Aorta (tissue), 5 donors: ENCODE results near the gene SHISAL2A. TPM values are rescaled to one million over a fixed set of nuclear protein-coding genes. Genes with fewer than 3 reads are reported as not detected.
"Not testable (repeated sequence)": the region's sequence is repeated elsewhere in the genome, so short reads cannot be mapped to it uniquely, and the experiment has no call there.

Experiments used
- ATAC-seq: fragments of 200-7000 bp; cut with Tn5 transposase; one replicate; pipeline ENCODE4 v1.9.1; 2022; ENCODE audit warnings: moderate library complexity; ENCODE audit not compliant: low FRiP score
- DNase-seq, 2 donors: peaks; one replicate each; pipeline ENCODE4 v3.0.0-alpha.2; 2020
- H3K27ac ChIP-seq, 2 donors: one replicate each; pipeline ENCODE4 v1.5.1; 2013; ENCODE audit warnings: low read length in 2 of 2, mild to moderate bottlenecking in 2 of 2, moderate library complexity in 2 of 2, control low read depth in 1 of 2, inconsistent platforms in 1 of 2, low read depth in 1 of 2
- H3K27me3 ChIP-seq, 2 donors: one replicate each; pipeline ENCODE4 v1.6.1; 2013; ENCODE audit warnings: control low read depth in 1 of 2, low read length in 1 of 2, mild to moderate bottlenecking in 1 of 2, moderate library complexity in 1 of 2; ENCODE audit not compliant: insufficient read depth in 2 of 2, control insufficient read depth in 1 of 2
- H3K36me3 ChIP-seq, 2 donors: one replicate each; pipeline ENCODE4 v1.6.1; 2013; ENCODE audit warnings: control low read depth in 1 of 2, low read length in 1 of 2, mild to moderate bottlenecking in 1 of 2; ENCODE audit not compliant: insufficient read depth in 2 of 2, control insufficient read depth in 1 of 2
- H3K4me1 ChIP-seq, 2 donors: one replicate each; pipeline ENCODE4 v1.6.1; 2013; ENCODE audit warnings: low read length in 2 of 2, control low read depth in 1 of 2, mild to moderate bottlenecking in 1 of 2, moderate library complexity in 1 of 2; ENCODE audit not compliant: insufficient read depth in 2 of 2, control insufficient read depth in 1 of 2
- H3K4me3 ChIP-seq, 2 donors: one replicate each; pipeline ENCODE4 v1.5.1; 2013; ENCODE audit warnings: low read length in 2 of 2, control low read depth in 1 of 2, mild to moderate bottlenecking in 1 of 2
- H3K9me3 ChIP-seq: one replicate; pipeline ENCODE4 v1.6.1; 2013; ENCODE audit warnings: mild to moderate bottlenecking, low read length; ENCODE audit not compliant: control insufficient read depth
- WGBS, 2 donors: extraction: QIAGEN DNeasy Blood & Tissue Kit; methylation state at CpG; one replicate each; pipeline ENCODE4 v1.1.7; 2013; 5-methylcytosine and 5-hydroxymethylcytosine counted together
- intact Hi-C, 2 donors: fragments of 100-400 bp; cut with DNase I; formaldehyde crosslinking; loops; one replicate each; pipeline versions ENCODE4 v1.14.2 to v1.15.0; 2022
- polyA plus RNA-seq, 2 donors: library from polyadenylated mRNA; stranded (reverse); fragments of 200-250 nt; gene quantifications; one replicate each; pipeline ENCODE4 v1.2.3, GENCODE V29; 2013
- total RNA-seq, 2 donors: library from RNA; stranded (reverse); fragmentation: NEBNext Ultra II Directional; extraction: Animal tissue kit (Norgen Biotek cat#: 25700); gene quantifications; one replicate each; pipeline ENCODE4 v1.2.1, GENCODE V29; 2021
- donor health status: healthy with polysubstance abuse.
- donor health status: Bipolar disorder and iron deficiency.
- donor health status: DM: no; HTN: no; CAD: no.
- donor health status: DM: no; HTN: no; CAD: no.
- donor health status: DM: yes; HTN: yes; CAD: no.

The SHISAL2A gene
- total and polyA plus RNA-seq, 4 donors = 0.23 to 0.96 (median 0.88) TPM; not detected in 1

GRCh38 chr1:52683367-52683940 lies 50.5 kb downstream of the SHISAL2A start:
- Histone ChIP-seq H3K9me3 (no peaks in the 10 kb centered on the region), H3K27ac (no peak overlapping the region), H3K36me3 (peaks cover 0 to 4% of the 10 kb centered on the region in 2 donors), H3K4me3 (no peak overlapping the region), H3K27me3 (no peaks in the 10 kb centered on the region), H3K4me1 (no peaks in the 10 kb centered on the region)
- DNase-seq (no peak), ATAC-seq (no peak)
- intact Hi-C loops = no loop called here
- 92 to 94% methylated on average over 4 of the region's 4 CpGs for WGBS, 2 donors

- Histone ChIP-seq H3K4me3 (no peak overlapping the region), H3K9me3 (no peaks in the 10 kb centered on the region), H3K27me3 (no peaks in the 10 kb centered on the region), H3K4me1 (no peaks in the 10 kb centered on the region), H3K27ac (no peak overlapping the region), H3K36me3 (peaks cover 0 to 4% of the 10 kb centered on the region in 2 donors)
- WGBS, 2 donors = 90 to 95% methylated on average over 1 of the region's 1 CpG
- intact Hi-C loops = no loop called here
- DNase-seq (no peak), ATAC-seq (no peak)
These were observed 51.6 kb downstream of the SHISAL2A start for GRCh38 chr1:52684545-52684944.

DNA sequence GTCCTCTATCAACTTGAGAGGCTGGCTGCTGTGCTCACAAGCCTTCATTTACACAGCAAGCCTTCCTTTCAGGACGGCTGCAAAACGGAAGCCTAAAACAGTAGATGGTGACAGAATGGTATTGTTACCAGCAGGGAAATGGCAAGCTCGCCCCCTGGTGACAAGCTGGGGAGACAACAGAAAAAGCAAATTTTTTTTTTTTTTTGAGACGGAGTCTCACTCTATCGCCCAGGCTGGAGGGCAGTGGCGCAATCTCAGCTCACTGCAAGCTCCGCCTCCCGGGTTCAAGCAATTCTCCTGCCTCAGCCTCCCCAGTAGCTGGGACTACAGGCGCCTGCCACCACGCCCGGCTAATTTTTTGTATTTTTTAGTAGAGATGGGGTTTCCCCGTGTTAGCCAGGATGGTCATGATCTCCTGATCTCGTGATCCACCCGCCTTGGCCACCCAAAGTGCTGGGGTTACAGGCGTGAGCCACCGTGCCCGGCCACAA lies 53.3 kb downstream of the SHISAL2A start:
- not testable (repeated sequence) for H3K4me1 ChIP-seq

DNA sequence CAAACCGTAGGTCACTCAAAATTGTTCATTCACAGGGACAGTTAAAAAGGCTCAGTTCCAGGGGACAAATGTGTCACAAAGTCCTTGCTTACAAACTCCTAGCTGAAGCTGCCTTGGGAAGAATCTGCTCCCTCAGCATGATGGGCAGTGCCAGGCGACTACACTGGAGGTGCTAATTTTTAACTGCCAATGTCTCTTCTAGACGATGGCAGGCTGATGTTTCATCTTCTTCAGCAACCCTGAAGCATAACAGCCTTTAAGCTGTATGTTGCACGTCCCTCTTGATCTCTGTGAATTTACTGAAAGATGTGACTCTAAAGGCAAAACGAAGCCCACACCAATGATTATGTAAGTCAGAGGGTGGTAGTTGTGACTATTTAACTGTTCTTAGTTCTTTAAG lies 53.9 kb downstream of the SHISAL2A start:
- H3K27ac ChIP-seq = no peak overlapping the region
- no peaks in the 10 kb centered on the region for H3K4me1 ChIP-seq
- intact Hi-C loops = no loop called here
- 95 to 96% methylated on average over 5 of the region's 5 CpGs for WGBS, 2 donors
- ATAC-seq = no peak
- no peak for DNase-seq
- H3K36me3 ChIP-seq = peaks cover 0 to 4% of the 10 kb centered on the region in 2 donors
- H3K27me3 ChIP-seq = no peaks in the 10 kb centered on the region
- H3K9me3 ChIP-seq = no peaks in the 10 kb centered on the region
- H3K4me3 ChIP-seq = no peak overlapping the region

More for the DNA sequence above, 53.3 kb downstream of the SHISAL2A start:
- whole genome bisulfite sequencing, 2 donors = 62 to 64% methylated on average over 17 of the region's 17 CpGs
- DNase-seq = peak; percentile 78 to 83
- H3K27me3 ChIP-seq, H3K27ac ChIP-seq, intact Hi-C loops, H3K4me3 ChIP-seq, H3K36me3 ChIP-seq, H3K9me3 ChIP-seq: not testable (repeated sequence)
- peak; percentile 70 for ATAC-seq

GRCh38 chr1:52691821-52692220 lies 58.9 kb downstream of the SHISAL2A start:
- H3K4me1 ChIP-seq = no peaks in the 10 kb centered on the region
- no peak for ATAC-seq
- intact Hi-C loops = loop anchor here in 1 of 2 donors (10.0 kb wide), 1 partner anchor 137 kb away; the partner anchor contains the start of gene TUT4
- 96% methylated on average over 3 of the region's 3 CpGs for WGBS, 2 donors
- H3K36me3 ChIP-seq = peaks cover 0 to 6% of the 10 kb centered on the region in 2 donors
- no peak for DNase-seq
- no peaks in the 10 kb centered on the region for H3K9me3 ChIP-seq
- H3K27me3 ChIP-seq = no peaks in the 10 kb centered on the region
- no peak overlapping the region for H3K4me3 ChIP-seq
- no peak overlapping the region for H3K27ac ChIP-seq

GRCh38 chr1:52692697-52693096 lies 59.7 kb downstream of the SHISAL2A start:
- Histone ChIP-seq H3K27me3 (no peaks in the 10 kb centered on the region), H3K4me3 (no peak overlapping the region), H3K9me3 (no peaks in the 10 kb centered on the region), H3K36me3 (peaks cover 0 to 3% of the 10 kb centered on the region in 2 donors), H3K27ac (no peak overlapping the region), H3K4me1 (no peaks in the 10 kb centered on the region)
- WGBS, 2 donors = 95 to 99% methylated on average over 4 of the region's 4 CpGs
- DNase-seq (no peak), ATAC-seq (no peak)
- intact Hi-C loops = loop anchor here in 1 of 2 donors (10.0 kb wide), 1 partner anchor 138 kb away; the partner anchor contains the start of gene TUT4

DNA sequence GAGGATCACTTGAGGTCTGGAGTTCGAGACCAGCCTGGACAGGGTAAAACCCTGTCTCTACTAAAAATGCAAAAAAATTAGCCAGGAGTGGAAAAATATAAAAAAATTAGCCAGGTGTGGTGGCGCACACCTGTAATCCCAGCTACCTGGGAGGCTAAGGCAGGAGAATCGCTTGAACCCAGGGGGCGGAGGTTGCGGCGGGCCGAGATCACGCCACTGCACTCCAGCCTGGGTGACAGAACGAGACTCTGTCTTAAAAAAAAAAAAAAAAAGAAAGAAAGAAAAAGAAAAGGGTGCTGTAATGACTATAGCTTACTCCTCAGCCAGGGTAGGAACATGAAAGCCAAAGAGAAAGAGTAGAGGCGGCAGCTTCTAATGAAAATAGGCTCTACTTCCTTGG lies 60.4 kb downstream of the SHISAL2A start:
- H3K4me3 ChIP-seq, H3K36me3 ChIP-seq, ATAC-seq, H3K4me1 ChIP-seq, H3K27ac ChIP-seq, H3K9me3 ChIP-seq, DNase-seq, H3K27me3 ChIP-seq: not testable (repeated sequence)
- 95 to 97% methylated on average over 9 to 10 of the region's 10 CpGs for WGBS, 2 donors
- intact Hi-C loops = loop anchor here in 1 of 2 donors (10.0 kb wide), 1 partner anchor 139 kb away; the partner anchor contains the start of gene TUT4

DNA sequence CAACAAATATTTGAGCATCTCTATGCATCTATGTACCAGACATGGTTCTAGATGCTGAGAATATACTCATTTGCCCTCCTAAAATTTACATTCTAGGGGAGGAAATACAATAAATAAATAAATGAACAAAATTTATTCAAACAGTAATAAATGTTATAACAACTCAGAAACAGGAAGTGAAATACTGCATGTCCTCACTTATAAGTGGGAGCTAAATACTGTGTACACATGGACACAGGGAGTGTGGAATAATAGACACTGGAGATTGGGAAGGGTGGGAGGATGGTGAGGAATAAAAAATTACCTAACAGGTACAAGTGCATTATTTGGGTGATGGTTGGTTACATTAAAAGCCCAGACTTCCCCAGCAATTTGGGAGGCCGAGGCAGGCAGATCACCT lies 60.9 kb downstream of the SHISAL2A start:
- DNase-seq = no peak
- 99 to 100% methylated on average over 1 of the region's 1 CpG for WGBS, 2 donors
- H3K27me3 ChIP-seq = no peaks in the 10 kb centered on the region
- intact Hi-C loops = loop anchor here in 1 of 2 donors (10.0 kb wide), 1 partner anchor 139 kb away; the partner anchor contains the start of gene TUT4
- H3K36me3 ChIP-seq = peaks cover 0 to 2% of the 10 kb centered on the region in 2 donors
- no peaks in the 10 kb centered on the region for H3K9me3 ChIP-seq
- no peak for ATAC-seq
- no peaks in the 10 kb centered on the region for H3K4me1 ChIP-seq
- no peak overlapping the region for H3K27ac ChIP-seq
- H3K4me3 ChIP-seq = no peak overlapping the region

GRCh38 chr1:52695627-52696026 lies 62.7 kb downstream of the SHISAL2A start:
- Histone ChIP-seq H3K4me1 (no peaks in the 10 kb centered on the region), H3K36me3 (peaks cover 0 to 2% of the 10 kb centered on the region in 2 donors), H3K27me3 (no peaks in the 10 kb centered on the region), H3K9me3 (no peaks in the 10 kb centered on the region), H3K27ac (no peak overlapping the region), H3K4me3 (no peak overlapping the region)
- intact Hi-C loops = loop anchor here in 1 of 2 donors (10.0 kb wide), 1 partner anchor 141 kb away; the partner anchor contains the start of gene TUT4
- ATAC-seq (no peak), DNase-seq (no peak)
- 91 to 93% methylated on average over 7 of the region's 7 CpGs for WGBS, 2 donors
